ENCODE measurements around the gene PNKD.

The PNKD gene

DNA sequence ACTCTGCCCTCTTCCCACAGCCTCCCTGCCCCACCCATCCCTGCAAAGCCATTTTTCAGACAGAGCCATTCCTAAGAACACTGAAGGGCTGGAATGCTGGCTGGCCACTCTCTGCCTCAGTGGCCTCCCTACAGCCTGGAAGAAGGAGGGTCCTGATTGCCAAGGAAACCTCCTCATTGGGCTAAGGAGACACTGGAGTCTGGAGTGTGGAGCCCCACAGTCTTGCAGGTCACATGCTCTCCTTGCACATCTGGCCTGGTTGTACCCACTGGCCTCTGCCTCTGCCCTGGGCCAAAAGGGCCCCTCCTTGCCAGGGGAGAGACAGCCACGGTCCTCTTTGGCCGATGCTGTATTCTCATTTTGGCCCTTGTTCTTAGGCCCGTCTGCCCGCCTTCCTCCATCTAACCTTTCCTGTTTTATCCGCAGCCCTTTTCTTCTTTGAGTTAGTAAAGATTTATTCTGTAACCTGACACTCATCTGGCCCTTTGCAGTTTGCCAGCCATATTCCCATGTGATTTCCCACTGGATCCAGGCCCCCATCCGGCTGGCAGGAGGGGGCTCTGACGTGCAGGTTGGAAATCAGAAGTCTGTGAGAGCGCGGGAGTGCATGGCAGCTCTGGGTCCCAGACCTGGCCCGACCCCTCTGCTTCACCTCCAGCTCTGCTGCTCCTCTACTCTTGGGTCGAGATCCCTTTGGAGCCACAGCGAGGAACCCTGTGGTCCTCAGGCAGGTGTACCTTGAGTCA, 75.3 kb downstream of the PNKD start:
- peak; percentile 23 for DNase-seq

DNA sequence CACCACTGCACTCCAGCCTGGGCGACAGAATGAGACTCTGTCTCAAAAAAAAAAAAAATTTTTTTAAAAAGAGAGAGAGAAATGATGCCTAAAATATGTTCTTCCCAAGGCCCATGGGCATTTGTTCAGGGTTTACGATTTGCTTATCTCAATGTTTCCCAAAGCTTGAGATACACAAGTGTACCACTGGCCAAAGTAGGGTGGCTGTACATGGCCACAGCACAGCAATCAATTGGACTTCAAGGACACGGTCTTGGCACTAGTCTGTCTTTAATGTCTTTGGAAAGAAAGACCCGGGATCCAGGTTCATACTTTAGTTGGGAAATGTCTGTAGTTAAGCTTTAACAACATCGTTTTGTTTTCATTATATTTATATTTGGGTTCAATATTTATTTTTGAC, 76.9 kb downstream of the PNKD start:
- no peak for DNase-seq

DNA sequence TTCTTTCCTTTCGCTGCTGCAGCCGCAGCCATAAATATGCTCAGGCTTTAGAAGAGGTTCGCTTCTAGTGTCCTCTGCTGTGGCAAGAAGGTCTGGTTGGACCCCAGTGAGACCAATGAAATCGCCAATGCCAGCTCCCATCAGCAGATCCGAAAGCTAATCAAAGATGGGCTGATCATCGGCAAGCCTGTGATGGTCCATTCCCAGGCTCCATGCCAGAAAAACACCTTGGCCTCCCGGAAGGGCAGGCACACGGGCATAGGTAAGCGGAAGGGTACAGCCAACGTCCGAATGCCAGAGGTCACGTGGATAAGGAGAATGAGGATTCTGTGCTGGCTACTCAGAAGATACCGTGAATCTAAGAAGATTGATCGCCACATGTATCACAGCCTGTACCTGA, 83.7 kb downstream of the PNKD start:
- no peak for DNase-seq

DNA sequence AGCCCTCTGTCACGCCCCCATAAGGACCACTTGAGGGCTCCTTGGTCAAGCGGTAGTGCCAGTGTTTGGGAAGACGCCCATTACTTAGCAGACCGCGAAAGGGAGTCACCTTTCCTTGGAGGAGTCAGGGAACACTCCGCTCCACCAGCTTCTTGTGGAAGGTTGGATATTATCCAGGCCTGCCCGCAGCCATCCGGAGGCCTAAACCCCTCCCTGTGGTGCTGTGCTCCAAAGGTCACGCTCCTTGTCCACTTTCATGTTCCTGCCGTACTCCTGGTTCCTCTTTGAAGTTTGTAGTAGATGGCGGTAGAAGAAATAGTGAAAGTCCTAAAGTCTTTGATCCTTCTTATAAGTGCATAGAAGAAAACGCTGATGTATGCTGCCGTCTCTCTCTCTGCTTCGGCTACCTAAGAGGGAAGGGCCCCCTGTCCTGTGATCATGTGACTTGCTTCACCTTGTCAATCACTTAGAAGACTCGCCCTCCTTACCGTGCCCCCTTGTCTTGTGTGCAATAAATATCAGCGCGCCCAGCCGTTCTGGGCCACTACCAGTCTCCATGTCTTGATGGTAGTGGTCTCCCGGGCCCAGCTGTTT, 84.6 kb downstream of the PNKD start:
- no peak for DNase-seq

DNA sequence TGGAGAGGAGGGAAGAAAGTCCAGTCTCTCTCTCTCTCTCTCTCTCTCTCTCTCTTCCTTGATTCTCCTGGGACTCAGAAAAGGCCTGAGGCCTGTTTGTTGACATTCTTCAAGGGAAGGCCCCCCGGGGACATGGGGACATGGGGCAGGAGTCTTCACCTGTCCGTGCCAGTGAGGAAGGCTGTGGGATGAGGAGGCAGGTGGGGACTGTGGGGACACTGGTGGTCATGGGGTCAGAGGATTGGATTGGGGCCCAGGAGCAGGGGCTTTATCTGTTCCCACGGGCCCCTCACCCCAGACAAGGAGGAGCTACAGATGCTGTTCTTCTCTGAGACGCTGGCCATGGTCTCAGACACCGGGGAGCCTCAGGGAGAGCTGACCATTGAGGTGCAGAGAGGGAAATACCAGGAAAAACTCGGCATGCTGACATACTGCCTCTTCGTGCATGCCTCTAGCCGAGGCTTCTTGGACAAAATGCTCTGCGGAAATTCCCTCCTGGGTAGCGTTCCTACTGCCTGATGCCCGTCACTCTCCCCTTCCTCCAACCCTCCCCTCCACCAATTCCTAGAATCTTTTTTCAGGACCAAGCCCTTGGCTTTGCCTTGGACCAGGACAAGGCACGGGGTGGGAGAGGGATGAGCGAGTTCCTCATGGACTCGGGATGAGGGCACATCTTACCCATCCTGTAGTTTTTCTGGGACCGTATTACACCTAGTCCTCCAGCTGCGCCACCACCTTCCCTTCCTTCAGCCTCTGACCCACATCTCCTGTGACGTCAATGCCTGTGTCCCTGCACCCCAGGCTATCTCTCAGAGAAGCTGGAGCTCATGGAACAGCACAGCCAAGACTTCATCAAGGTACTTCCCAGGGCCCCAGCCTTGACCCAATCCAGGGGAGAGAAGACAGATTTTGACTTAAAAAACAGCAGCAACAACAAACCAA, 87.2 kb downstream of the PNKD start:
- no peak for DNase-seq

DNA sequence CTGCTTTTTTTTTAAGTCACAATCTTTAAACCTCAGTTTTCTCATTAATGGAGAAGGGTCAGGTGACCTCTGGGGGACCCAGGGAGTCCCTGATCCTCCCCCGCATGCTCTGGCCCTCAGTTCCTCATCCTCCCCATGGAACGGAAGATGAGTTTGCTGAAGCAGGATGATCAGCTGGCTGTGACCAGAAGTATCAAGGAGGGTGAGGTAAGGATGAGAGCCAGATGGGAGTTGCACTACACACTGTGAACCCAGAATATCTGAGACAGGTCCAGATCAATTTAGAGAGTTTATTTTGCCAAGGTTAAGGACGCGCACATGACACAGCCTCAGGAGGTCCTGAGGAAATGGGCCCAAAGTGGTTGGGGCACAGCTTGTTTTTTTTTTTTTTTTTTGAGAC, 90.1 kb downstream of the PNKD start:
- DNase-seq = no peak

DNA sequence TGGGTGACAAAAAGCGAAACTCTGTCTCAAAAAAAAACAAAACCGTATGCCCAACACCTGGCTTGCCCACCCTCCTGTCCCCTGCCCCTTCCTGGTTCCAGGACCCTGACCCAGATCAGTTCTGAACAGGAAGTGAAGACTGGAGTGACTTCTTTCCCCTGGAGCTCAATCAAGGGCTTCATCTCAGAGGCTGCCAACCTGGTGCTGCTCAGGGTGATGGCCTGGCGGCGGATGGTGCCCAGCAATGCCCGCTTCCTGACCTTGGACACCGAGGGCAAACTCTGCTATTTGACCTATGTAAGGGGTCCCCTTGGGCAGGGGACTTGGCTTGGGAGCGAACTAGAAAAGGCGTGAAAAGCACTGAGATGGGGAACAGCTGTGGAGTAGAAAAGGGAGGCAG, 92.3 kb downstream of the PNKD start:
- DNase-seq = no peak

DNA sequence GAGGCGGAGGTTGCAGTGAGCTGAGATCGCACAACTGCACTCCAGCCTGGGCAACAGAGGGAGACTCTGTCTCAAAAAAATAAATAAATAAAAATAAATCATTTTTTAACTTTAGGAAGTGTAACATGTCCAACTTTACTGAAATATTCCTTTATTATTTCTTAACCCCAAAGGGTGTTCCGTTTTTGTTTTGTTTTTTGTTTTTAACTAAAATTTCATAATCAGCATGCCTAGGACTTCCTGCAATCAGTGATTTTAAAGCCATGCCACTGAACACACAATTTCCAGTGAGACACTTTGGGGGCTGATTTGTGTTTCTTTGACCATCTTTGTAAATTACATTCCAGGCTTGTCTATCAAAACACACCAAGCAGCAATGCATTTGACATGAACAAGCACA, 93.4 kb downstream of the PNKD start:
- no peak for DNase-seq

DNA sequence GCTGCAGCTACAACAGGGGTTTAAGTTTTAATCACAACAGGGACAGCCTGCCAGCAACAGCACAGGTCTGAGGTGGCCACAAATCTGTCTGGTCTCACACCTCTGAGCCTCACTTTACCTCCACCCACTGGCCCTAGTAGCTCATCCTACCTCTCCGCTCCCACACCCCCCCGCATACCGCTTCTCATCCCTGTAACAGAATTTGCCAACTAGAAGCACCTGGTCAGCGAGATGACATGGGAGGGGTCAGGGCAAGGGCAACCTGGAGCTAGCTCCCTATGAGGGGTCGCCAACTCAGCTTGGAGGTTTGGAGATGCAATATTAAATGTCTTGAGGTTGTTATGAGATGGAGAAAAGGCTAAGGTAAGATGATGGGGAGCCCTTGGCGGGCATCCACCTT, 93.9 kb downstream of the PNKD start:
- DNase-seq = no peak

DNA sequence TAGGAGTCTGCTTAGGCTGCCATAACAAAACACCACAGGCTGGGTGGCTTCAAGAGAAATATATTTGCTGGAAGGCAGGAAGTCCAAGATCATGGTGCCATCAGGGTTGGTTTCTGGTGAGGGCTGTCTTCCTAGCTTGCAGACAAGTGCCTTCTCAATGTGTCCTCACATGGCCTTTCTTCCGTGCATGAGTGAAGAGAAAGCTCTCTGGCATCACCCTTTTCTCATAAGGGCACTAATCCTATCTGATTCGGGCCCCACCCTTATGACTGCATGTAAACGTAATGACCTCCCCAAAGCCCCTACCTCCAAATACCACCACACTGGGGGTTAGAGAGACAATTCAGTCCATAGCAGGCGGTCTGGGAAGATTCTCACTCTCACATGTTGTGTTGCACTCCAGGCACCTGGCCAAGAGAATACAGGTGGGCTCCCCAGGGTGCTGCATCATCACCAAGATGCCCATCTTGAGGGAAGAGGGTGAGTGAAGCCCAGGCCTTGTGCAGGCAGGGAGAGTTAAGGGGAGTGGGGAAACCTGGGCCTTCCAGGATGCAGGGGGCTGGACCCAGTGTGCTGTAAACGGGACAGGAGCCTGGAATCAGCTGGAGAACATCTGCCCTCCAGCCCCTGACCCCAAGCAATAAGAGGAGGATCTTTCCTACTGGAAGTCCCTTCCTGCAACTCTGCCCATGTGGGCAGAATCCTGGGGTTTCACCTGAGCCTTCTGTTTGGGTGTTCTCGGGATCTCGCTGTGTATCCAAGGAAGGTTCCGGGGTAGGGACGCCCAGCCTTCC, 96.5 kb downstream of the PNKD start:
- no peak for DNase-seq

DNA sequence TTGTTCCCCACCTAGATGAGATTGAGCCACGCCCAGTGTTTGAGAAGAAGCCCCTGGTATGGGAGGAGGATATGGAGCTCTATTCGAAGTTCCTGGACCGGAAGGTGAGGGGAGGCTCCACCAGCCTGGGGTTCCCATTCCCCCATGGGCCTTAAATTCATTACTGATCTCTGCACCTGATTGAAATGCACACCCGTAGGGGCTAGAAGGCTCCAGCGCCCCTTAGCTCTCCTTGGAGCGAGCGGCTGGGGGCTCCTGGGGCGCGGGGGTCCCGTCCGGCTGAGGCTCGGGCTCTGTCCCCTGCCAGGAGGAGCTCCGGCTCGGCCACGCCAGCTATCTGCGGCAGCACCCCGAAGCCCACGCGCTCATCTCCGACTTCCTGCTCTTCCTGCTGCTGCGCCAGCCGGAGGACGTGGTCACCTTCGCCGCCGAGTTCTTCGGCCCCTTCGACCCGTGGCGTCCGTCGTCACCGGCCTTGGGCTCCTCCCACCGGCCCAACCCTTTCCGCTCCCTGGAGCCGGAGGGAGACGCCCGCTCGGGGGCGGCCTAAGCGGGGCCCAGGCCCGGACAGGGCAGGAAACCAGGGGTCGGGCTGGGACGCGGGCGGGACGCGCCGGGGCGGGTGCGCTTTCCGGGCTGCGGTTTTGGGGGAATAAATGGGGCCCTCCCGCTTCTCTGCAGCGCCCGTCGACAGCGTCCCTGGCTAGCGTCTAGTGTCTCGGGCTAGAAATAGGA, 97.3 kb downstream of the PNKD start:
- no peak for DNase-seq

DNA sequence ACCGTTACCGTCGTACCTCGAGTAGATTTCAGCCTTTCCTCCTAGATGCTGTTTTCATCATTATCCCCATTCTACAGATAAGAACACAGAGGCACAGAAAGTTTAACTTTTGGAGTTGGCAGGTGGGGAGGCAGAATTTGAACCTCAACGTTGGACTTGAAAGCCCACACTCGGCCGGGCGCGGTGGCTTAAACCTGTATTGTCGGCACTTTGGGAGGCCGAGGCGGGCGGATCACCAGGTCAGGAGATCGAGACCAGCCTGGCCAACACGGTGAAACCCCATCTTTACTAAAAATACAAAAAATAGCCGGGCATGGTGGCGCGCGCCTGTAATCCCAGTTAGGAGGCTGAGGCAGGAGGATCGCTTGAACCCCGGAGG, 97.8 kb downstream of the PNKD start:
- DNase-seq = no peak

DNA sequence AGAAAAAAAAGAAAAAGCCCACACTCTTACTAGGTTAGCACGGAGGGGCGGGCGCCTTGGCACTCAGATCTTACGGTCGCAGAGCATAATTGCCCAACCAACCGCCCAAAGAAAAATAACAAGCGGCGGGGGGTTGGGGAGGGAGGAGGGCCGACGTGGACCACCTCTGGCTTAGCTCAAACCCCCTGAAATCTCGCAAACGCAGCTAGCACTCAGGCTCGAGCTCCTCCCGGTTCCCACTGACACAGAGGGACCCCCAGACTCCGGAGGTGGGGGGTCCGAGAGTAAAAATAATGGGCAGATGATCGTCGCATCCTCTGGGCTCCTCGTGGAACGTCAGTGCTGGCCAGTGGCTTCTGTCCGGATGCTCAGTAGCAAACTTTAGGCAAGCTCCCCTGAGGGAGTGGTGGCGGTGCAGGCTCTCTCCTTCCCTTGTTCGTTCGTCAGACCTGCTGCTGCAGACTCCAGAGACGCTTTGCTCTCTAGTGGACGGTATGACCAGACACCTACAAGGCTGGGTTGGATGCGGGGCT, 98.4 kb downstream of the PNKD start:
- DNase-seq = no peak

DNA sequence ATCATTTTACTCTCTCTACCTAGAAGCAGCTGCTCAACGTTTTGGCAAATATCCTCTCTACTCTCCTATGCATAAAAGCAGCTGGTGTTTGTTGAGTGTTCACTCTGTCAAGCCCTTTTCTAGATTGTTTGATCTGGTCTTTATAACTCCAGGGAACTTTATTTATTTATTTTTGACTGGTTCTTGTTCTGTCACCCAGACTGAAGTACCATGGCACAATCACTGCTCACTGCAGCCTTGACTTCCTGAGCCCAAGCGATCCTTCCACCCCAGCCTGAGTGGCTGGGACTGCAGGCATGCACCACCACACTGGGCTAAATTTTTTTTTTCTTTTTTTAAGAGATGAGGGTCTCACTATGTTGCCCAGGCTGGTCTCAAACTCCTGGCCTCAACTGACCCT, 99.0 kb downstream of the PNKD start:
- no peak for DNase-seq

DNA sequence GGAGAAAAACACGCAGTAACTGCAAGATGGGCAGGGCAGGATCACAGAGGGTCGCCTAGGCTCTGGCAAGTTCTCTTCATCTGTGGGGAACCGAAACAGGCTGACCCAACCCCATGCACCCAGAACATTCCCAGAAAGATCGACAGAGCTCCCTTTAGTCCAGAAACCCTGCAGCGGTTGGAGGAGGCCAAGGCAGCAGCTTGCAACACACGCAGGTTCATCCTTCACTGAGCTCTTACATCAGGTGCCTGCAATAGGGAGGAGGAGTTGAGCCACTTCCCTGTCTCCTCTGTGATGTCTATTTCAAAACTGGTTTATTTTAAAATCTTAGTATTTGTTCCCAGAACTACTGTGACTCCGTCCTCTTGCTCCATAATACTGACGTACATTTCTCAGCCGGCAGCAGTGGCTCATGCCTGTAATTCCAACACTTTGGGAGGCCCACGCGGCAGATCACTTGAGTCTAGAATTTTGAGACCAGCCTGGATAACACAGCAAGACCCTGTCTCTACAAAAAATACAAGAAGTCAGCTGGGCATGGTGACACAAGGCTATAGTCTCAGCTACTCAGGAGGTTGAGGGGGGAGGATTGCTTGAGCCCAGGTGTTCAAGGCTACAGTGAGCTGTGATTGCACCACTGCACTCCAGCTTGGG, 100.2 kb downstream of the PNKD start:
- no peak for DNase-seq

DNA sequence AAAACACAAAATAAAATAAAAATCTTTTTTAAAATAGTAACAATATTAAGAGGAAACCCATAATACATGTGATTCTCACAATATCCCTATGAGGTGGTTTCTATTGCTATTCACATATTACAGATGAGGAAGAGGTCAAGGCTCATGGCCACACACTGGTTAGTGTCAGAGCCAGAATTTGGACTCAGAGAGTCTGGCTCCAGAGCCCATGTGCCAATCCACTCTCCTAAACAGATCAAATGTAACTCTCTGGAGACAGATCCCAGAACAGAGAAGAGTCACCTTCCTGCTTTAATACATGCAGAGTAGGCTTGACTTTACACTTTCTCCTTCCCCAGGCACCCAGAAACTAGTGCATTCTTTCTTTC, 101.6 kb downstream of the PNKD start:
- no peak for DNase-seq

DNA sequence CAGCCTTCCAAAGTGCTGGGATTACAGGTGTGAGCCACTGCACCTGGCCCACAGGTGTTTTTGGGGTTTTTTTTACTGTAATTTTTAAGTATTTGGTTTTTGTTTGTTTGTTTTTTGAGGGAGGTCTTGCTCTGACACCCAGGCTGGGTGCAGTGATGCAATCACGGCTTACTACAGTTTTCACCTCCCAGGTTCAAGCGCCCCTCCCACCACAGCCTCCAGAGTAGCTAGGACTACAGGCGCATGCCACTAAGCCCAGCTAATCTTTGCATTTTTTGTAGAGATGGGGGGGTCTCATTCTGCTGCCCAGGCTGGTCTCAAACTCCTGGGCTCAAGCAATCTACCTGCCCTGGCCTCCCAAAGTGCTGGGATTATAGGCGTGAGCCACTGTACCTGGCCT, 104.5 kb downstream of the PNKD start:
- no peak for DNase-seq

DNA sequence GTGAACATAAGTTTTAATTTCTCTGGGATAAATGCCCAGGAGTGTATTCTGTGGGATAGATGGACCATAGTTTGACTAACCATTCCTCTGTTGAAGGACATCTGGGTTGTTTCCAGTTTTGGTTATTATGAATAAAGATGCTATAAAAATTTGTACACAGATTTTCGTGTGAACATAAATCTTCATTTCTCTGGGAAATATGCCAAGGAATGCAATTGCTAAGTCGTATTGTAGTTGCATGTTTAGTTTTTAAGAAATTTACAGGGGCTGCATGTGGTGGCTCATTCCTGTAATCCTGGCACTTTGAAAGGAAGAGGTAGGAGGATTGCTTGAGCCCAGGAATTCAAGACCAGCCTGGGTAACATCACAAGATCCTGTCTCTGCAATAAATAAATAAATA, 104.9 kb downstream of the PNKD start:
- no peak for DNase-seq

DNA sequence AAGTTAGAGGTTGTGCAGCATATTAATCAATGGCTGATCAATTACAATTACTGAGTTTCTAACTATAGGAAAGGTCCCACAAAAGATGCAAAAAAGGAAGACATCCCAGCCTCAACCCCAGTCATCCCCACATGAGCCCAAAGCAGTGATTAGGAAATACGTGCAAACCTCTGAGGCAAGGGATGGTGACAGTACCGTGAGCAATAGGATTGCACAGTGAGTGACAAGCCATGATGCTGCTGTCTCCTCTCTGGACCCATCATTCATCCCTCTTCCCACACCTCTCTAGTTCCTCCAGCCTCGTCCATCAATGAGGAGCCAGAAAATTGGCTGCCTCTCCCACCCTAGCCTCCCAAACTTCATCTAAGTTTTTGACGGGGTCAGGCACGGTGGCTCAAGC, 107.7 kb downstream of the PNKD start:
- no peak for DNase-seq

DNA sequence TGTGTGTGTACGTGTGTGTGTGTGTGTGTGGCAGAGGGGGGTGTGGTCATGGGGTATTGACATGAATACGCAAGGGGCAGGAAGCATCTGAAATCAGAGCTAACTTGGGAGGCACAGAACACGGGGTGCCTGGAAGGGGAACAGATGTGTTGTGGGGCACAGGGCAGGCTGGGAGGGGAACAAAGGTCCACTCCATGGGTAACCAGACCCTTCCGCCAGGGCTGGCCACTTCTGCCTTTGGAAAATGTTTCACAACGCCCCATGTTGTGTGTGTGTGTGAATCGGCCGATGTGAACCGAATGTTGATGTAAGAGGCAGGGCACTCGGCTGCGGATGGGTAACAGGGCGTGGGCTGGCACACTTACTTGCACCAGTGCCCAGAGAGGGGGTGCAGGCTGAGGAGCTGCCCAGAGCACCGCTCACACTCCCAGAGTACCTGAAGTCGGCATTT, 111.6 kb downstream of the PNKD start, which contains the start of gene SLC11A1:
Gene SLC11A1, plus strand, starts transcription at position 358 of the 451 bp plus-strand sequence. CDS start 96 bp downstream, outside the sequence.
- DNase-seq = no peak

DNA sequence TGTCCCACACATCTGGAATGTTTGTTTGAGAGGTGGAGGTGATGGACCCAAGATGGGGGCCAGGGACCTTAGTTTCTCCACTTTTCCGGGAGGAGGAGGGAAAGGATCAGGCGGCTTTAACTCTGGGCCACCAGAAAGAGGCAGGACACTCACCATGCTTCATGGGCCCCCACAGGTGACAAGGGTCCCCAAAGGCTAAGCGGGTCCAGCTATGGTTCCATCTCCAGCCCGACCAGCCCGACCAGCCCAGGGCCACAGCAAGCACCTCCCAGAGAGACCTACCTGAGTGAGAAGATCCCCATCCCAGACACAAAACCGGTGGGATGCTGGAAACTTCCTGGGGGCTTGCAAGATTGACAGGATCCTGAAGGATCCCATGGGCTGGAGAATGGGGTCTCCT, 112.5 kb downstream of the PNKD start:
- no peak for DNase-seq

Data from NCI-H82 (cell line).